GM18867 (cell line): ENCODE measurements around the gene CRABP1.

Source experiments
- ATAC-seq: cut with Tn5 transposase; IDR thresholded peaks from one replicate; pipeline ENCODE4 v1.9.1; 2021; ENCODE audit warnings: mild to moderate bottlenecking, moderate library complexity; ENCODE audit not compliant: unreplicated experiment

CRABP1 gene

GRCh38 chr15:78397382-78397781, 57.2 kb downstream of the CRABP1 start:
- ATAC-seq, result no peak
